ENCODE results near the gene GVQW3.

DNA sequence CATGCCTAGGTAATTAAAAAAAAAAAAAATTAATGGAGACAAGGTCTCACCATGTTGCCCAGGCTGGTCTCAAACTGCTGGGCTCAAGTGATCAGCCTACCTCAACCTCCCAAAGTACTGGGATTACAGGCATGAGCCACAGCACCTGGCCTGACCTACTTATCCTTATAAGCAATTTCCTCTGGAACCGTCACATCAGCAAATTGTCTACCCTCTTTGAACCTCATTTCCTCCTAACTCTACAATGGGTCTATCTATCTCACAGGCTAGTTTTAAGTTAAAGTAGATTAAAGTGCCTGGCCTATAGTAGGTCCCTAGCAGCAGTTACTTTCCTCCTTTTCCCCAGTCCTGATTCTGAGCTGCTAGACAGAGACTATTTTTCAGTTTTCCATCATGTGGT lies 43.7 kb upstream of the GVQW3 start:
- TF ChIP-seq, protein P1, sequence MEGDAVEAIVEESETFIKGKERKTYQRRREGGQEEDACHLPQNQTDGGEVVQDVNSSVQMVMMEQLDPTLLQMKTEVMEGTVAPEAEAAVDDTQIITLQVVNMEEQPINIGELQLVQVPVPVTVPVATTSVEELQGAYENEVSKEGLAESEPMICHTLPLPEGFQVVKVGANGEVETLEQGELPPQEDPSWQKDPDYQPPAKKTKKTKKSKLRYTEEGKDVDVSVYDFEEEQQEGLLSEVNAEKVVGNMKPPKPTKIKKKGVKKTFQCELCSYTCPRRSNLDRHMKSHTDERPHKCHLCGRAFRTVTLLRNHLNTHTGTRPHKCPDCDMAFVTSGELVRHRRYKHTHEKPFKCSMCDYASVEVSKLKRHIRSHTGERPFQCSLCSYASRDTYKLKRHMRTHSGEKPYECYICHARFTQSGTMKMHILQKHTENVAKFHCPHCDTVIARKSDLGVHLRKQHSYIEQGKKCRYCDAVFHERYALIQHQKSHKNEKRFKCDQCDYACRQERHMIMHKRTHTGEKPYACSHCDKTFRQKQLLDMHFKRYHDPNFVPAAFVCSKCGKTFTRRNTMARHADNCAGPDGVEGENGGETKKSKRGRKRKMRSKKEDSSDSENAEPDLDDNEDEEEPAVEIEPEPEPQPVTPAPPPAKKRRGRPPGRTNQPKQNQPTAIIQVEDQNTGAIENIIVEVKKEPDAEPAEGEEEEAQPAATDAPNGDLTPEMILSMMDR (IDR thresholded peaks at IDR 0.05) = no peak
- TF ChIP-seq CBFB (CRISPR knock-in tag; IDR thresholded peaks at IDR 0.05; ENCODE audit: low read depth) (no peak), ZNF232 (CRISPR knock-in tag; IDR thresholded peaks at IDR 0.05) (no peak), ETV6 (CRISPR knock-in tag; IDR thresholded peaks at IDR 0.05) (no peak)
- TF ChIP-seq, protein P2, sequence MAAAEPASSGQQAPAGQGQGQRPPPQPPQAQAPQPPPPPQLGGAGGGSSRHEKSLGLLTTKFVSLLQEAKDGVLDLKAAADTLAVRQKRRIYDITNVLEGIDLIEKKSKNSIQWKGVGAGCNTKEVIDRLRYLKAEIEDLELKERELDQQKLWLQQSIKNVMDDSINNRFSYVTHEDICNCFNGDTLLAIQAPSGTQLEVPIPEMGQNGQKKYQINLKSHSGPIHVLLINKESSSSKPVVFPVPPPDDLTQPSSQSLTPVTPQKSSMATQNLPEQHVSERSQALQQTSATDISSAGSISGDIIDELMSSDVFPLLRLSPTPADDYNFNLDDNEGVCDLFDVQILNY (CRISPR knock-in tag; IDR thresholded peaks at IDR 0.05) = no peak
- TF ChIP-seq, protein P3, sequence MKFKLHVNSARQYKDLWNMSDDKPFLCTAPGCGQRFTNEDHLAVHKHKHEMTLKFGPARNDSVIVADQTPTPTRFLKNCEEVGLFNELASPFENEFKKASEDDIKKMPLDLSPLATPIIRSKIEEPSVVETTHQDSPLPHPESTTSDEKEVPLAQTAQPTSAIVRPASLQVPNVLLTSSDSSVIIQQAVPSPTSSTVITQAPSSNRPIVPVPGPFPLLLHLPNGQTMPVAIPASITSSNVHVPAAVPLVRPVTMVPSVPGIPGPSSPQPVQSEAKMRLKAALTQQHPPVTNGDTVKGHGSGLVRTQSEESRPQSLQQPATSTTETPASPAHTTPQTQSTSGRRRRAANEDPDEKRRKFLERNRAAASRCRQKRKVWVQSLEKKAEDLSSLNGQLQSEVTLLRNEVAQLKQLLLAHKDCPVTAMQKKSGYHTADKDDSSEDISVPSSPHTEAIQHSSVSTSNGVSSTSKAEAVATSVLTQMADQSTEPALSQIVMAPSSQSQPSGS (CRISPR knock-in tag; IDR thresholded peaks at IDR 0.05; ENCODE audit: borderline replicate concordance, low read depth) = no peak
- TF ChIP-seq, protein P4, sequence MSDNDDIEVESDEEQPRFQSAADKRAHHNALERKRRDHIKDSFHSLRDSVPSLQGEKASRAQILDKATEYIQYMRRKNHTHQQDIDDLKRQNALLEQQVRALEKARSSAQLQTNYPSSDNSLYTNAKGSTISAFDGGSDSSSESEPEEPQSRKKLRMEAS (CRISPR knock-in tag; IDR thresholded peaks at IDR 0.05) = no peak

Data from WTC11 (cell line).